GM12878 (cell line): ENCODE results near the gene TASOR2. TPM values are rescaled to one million over a fixed set of nuclear protein-coding genes. Genes with fewer than 3 reads are reported as not detected.

ENCODE experiments used
- ATAC-seq: fragments of 200-7000 bp; cut with Tn5 transposase; 3 replicates; pipeline ENCODE4 v1.9.1; 2020; ENCODE audit warnings: mild to moderate bottlenecking, moderate library complexity
- BruUV-seq: library from RNA; stranded (reverse); fragments of 400-500 nt; replicated peaks from 2 replicates; lab custom pipeline; 2021; lab: Mats Ljungman, UMichigan
- CTCF ChIA-PET: fragments of 300-600 bp; sonication (Branson Sonifier 250); formaldehyde crosslinking; extraction: SDS; loops from one replicate; lab custom pipeline; 2021; ENCODE audit warnings: inconsistent platforms; lab: Yijun Ruan, JAX
- POLR2A ChIA-PET: fragments of 350-600 bp; formaldehyde crosslinking; extraction: SDS; loops from one replicate; lab custom pipeline; 2021; ENCODE audit warnings: inconsistent platforms; lab: Charles Lee
- RAD21 ChIA-PET: fragments of 300-600 bp; sonication (Branson Sonifier 250); formaldehyde crosslinking; loops from one replicate; lab custom pipeline; 2023; ENCODE audit warnings: antibody characterized with exemption; ENCODE audit not compliant: unreplicated experiment; lab: Charles Lee
- SMC1A ChIA-PET: fragments of 300-600 bp; sonication (Branson Sonifier 250); formaldehyde crosslinking; loops from one replicate; lab custom pipeline; 2023; ENCODE audit not compliant: unreplicated experiment, uncharacterized antibody; lab: Charles Lee
- DNase-seq: peaks from one replicate; pipeline ENCODE4 v3.0.0-alpha.2; 2011; ENCODE audit warnings: low read depth, low spot score
- FAIRE-seq: peaks from 3 replicates; lab custom pipeline; 2011; peaks lifted over from hg19 to GRCh38; lab: Jason Lieb, UNC
- H2AFZ ChIP-seq: 2 replicates; pipeline ENCODE4 v1.6.0; 2011; ENCODE audit warnings: low read depth, low read length, control low read depth; ENCODE audit not compliant: control insufficient read depth
- H3K27ac ChIP-seq: 2 replicates; pipeline ENCODE4 v1.5.1; 2011; ENCODE audit warnings: control low read depth; ENCODE audit not compliant: control insufficient read depth, insufficient read depth
- H3K27me3 ChIP-seq, 2 experiments: replicated peaks in 1 of 2; 2 replicates each; pipeline versions ENCODE4 v1.6.0 to v1.6.1; 2011; ENCODE audit warnings: low read length in 1 of 2; ENCODE audit not compliant: control insufficient read depth in 2 of 2, insufficient read depth in 2 of 2
- H3K36me3 ChIP-seq, 2 experiments: 2 replicates each; pipeline ENCODE4 v1.5.1; 2011; ENCODE audit warnings: low read length in 1 of 2; ENCODE audit not compliant: control insufficient read depth in 2 of 2, insufficient read depth in 2 of 2
- H3K4me1 ChIP-seq: 2 replicates; pipeline ENCODE4 v1.6.1; 2011; ENCODE audit warnings: mild to moderate bottlenecking, low read length, moderate library complexity, mixed read lengths; ENCODE audit not compliant: control insufficient read depth, insufficient read depth
- H3K4me2 ChIP-seq: 2 replicates; pipeline ENCODE4 v1.6.0; 2011; ENCODE audit warnings: control low read depth; ENCODE audit not compliant: control insufficient read depth, insufficient read depth
- H3K4me3 ChIP-seq: fragments of 200-600 bp; sonication (generic); 2 replicates; pipeline ENCODE4 v1.5.1; 2016
- H3K79me2 ChIP-seq: 2 replicates; pipeline ENCODE4 v1.6.0; 2011; ENCODE audit warnings: low read length; ENCODE audit not compliant: control insufficient read depth, insufficient read depth
- H3K9ac ChIP-seq: 2 replicates; pipeline ENCODE4 v1.8.0; 2011; ENCODE audit warnings: low read length, control low read depth, mixed read lengths; ENCODE audit not compliant: control insufficient read depth, insufficient read depth
- H3K9me3 ChIP-seq: replicated peaks from 3 replicates; pipeline ENCODE4 v1.5.1; 2011; ENCODE audit warnings: mild to moderate bottlenecking, low read length; ENCODE audit not compliant: control insufficient read depth, insufficient read depth
- H4K20me1 ChIP-seq: 2 replicates; pipeline ENCODE4 v1.6.0; 2011; ENCODE audit not compliant: control insufficient read depth, insufficient read depth
- FOS ChIP-seq: IDR thresholded peaks from 3 replicates; pipeline ENCODE4 v1.6.1; 2011; ENCODE audit warnings: borderline replicate concordance; ENCODE audit not compliant: insufficient read length; ENCODE audit errors: extremely low read depth
- FOXM1 ChIP-seq: IDR thresholded peaks from 2 replicates; pipeline ENCODE4 v1.6.1; 2012; ENCODE audit warnings: low read depth, mild to moderate bottlenecking, inconsistent platforms, low read length, moderate library complexity
- GABPA ChIP-seq: IDR thresholded peaks from 2 replicates; pipeline ENCODE4 v1.6.1; 2014; ENCODE audit warnings: antibody characterized with exemption, low read depth, mild to moderate bottlenecking, inconsistent platforms
- MEF2B ChIP-seq: fragments of 450-650 bp; IDR thresholded peaks from 2 replicates; pipeline ENCODE4 v1.6.1; 2018; ENCODE audit warnings: mild to moderate bottlenecking, moderate library complexity; ENCODE audit not compliant: partially characterized antibody, poor library complexity, severe bottlenecking
- MTA3 ChIP-seq: IDR thresholded peaks from 2 replicates; pipeline ENCODE4 v1.6.1; 2012; ENCODE audit warnings: low read length, inconsistent platforms, borderline replicate concordance
- SIX5 ChIP-seq: IDR thresholded peaks from 2 replicates; pipeline ENCODE4 v1.6.1; 2011; ENCODE audit warnings: mild to moderate bottlenecking, low read depth, low read length, moderate library complexity; ENCODE audit not compliant: severe bottlenecking
- SP1 ChIP-seq: IDR thresholded peaks from one replicate; pipeline ENCODE4 v1.6.1; 2011; ENCODE audit warnings: low read depth, low read length
- ZNF24 ChIP-seq: fragments of 450-650 bp; IDR thresholded peaks from 2 replicates; pipeline ENCODE4 v1.6.1; 2017; ENCODE audit warnings: antibody characterized with exemption, mild to moderate bottlenecking
- ZNF687 ChIP-seq: fragments of 450-650 bp; IDR thresholded peaks from 2 replicates; pipeline ENCODE4 v1.6.1; 2017; ENCODE audit warnings: mild to moderate bottlenecking, moderate library complexity
- WGBS: methylation state at CpG from one replicate; pipeline ENCODE4 v1.1.6; 2016; ENCODE audit warnings: low lambda C conversion rate; ENCODE audit not compliant: insufficient replicate concordance, insufficient coverage; ENCODE audit errors: missing lambda C conversion rate; 5-methylcytosine and 5-hydroxymethylcytosine counted together
- in situ Hi-C: fragments of 300-500 bp; cut with MboI; formaldehyde crosslinking; loops from 9 replicates; pipeline ENCODE4 v1.14.3; 2018; ENCODE audit warnings: mixed read lengths
- intact Hi-C: fragments of 100-400 bp; cut with micrococcal nuclease; formaldehyde crosslinking; loops from one replicate; pipeline ENCODE4 v1.14.2; 2022; ENCODE audit not compliant: unreplicated experiment
- polyA plus RNA-seq, 11 experiments: library from polyadenylated mRNA; depleted of rRNA in 4 of 11; unstranded in 6 of 11; stranded (reverse) in 5 of 11; fragments of >200 nt; fragmentation: Nextera tagmentation in 4 of 11; fragmentation: Illumina TruSeq in 1 of 11; extraction: Ambion mirVana in 4 of 11; extraction: Trizol in 1 of 11; gene quantifications; 1 replicate in 1 of 11; 2 replicates in 10 of 11; pipeline versions ENCODE4 v1.2.1 to v1.2.3, GENCODE V29; 2011 to 2016; ENCODE audit warnings: inconsistent platforms in 2 of 11, missing spikeins in 2 of 11, low read depth in 1 of 11
- total RNA-seq, 4 experiments: library from RNA; depleted of rRNA in 3 of 4; stranded (reverse); fragments of >200 nt in 3 of 4; fragmentation: Illumina TruSeq in 1 of 4; extraction: Trizol in 1 of 4; gene quantifications; 2 replicates each; pipeline versions ENCODE4 v1.2.1 to v1.2.3, GENCODE V29; 2013 to 2021

The TASOR2 gene
- total and polyA plus RNA-seq, 10 of the 15 experiments (the other 5 are each of a cell fraction or from before 2014, with no cell fraction given) = 8.2 to 54.7 (median 31.0) TPM

- no peak overlapping the region for H3K9ac ChIP-seq
- ChIA-PET RAD21 (no interaction called here), POLR2A (no interaction called here), CTCF (interaction anchor here (0.6 to 2.8 kb wide), 5 partner anchors 10 to 254 kb away, joined by 3 to 8 read pairs (median 4); no protein-coding TSS in a partner anchor), SMC1A (interaction anchor here (0.8 to 1.2 kb wide), 2 partner anchors 195 to 237 kb away, joined by 3 read pairs; no protein-coding TSS in a partner anchor)
- no peaks in the 10 kb centered on the region for H3K36me3 ChIP-seq
- H3K27ac ChIP-seq = no peak overlapping the region
- no peak for ATAC-seq
- no TSS peak for BruUV-seq
- TF ChIP-seq ZNF687 = no peak
- no peak for TF ChIP-seq MEF2B
- no peak for TF ChIP-seq SP1
- no peak for TF ChIP-seq GABPA
- no peak for TF ChIP-seq FOXM1
- no peak for TF ChIP-seq MTA3
- no peak for TF ChIP-seq FOS
- TF ChIP-seq ZNF24 = no peak
- TF ChIP-seq SIX5 = no peak
- H3K27me3 ChIP-seq = peaks cover 0 to 3% of the 10 kb centered on the region in 2 experiments; a peak in 1 of 4 replicates
- H3K9me3 ChIP-seq = no peaks in the 10 kb centered on the region; the same call in 2 of the 3 replicates
- no peaks in the 10 kb centered on the region for H4K20me1 ChIP-seq
- in situ Hi-C loops (no loop called here), intact Hi-C loops (no loop called here)
- H3K4me1 ChIP-seq = peaks cover 6% of the 10 kb centered on the region; the same call in 1 of the 2 replicates
- FAIRE-seq = no peak
- 29% methylated on average over 2 of the region's 2 CpGs for WGBS
- H3K4me3 ChIP-seq = no peak overlapping the region
- DNase-seq = no peak
- H3K4me2 ChIP-seq = no peak overlapping the region
- H2AFZ ChIP-seq = no peak overlapping the region
- no peaks in the 10 kb centered on the region for H3K79me2 ChIP-seq
Measured at GRCh38 chr10:5679606-5680005, 5.0 kb upstream of the TASOR2 start.
